ENCODE measurements around the gene ARMC5.

- TF ChIP-seq CTCF (IDR thresholded peaks at IDR 0.05; ENCODE audit: low read depth, low read length) (no peak), EZH2phosphoT487 (IDR thresholded peaks at IDR 0.05; ENCODE audit: low read depth) (no peak)
Observed at GRCh38 chr16:31428279-31428597, 31.1 kb upstream of the ARMC5 start, which contains the start of gene COX6A2.
